RWPE2 (cell line): ENCODE data around the gene TNFSF8.

Experiments used
- ATAC-seq: fragments of 200-7000 bp; cut with Tn5 transposase; 3 replicates; pipeline ENCODE4 v1.9.1; 2021; ENCODE audit warnings: low read depth
- DNase-seq: peaks from one replicate; pipeline ENCODE4 v3.0.0-alpha.2; 2020; ENCODE audit warnings: low spot score
- H3K27ac ChIP-seq: fragments of 450-650 bp; 2 replicates; pipeline ENCODE4 v1.5.1; 2017; ENCODE audit warnings: mild to moderate bottlenecking; ENCODE audit not compliant: poor library complexity, severe bottlenecking
- H3K27me3 ChIP-seq: fragments of 250-450 bp; sonication (Bioruptor Pico); 2 replicates; pipeline ENCODE4 v1.5.1; 2021; ENCODE audit warnings: mild to moderate bottlenecking, moderate library complexity; ENCODE audit not compliant: insufficient read depth, poor library complexity, severe bottlenecking
- H3K36me3 ChIP-seq: fragments of 250-450 bp; sonication (Bioruptor Pico); 2 replicates; pipeline ENCODE4 v1.5.1; 2020; ENCODE audit warnings: low read depth, mild to moderate bottlenecking, moderate library complexity
- H3K4me1 ChIP-seq: fragments of 250-450 bp; sonication (Bioruptor Pico); 2 replicates; pipeline ENCODE4 v1.5.1; 2021; ENCODE audit warnings: mild to moderate bottlenecking, moderate library complexity; ENCODE audit not compliant: insufficient read depth, poor library complexity, severe bottlenecking
- H3K4me3 ChIP-seq: fragments of 250-450 bp; sonication (Bioruptor Pico); 2 replicates; pipeline ENCODE4 v1.5.1; 2021; ENCODE audit warnings: mild to moderate bottlenecking, moderate library complexity; ENCODE audit not compliant: severe bottlenecking
- H3K9me3 ChIP-seq: fragments of 250-450 bp; sonication (Bioruptor Pico); 2 replicates; pipeline ENCODE4 v1.5.1; 2021; ENCODE audit warnings: mild to moderate bottlenecking, moderate library complexity; ENCODE audit not compliant: severe bottlenecking
- CTCF ChIP-seq: fragments of 450-650 bp; IDR thresholded peaks from one replicate; pipeline ENCODE4 v1.5.1; 2017; ENCODE audit warnings: mild to moderate bottlenecking, moderate library complexity; ENCODE audit not compliant: poor library complexity, severe bottlenecking

TNFSF8 gene

GRCh38 chr9:114888607-114889006 is 41.8 kb downstream of the TNFSF8 start:
- no peaks in the 10 kb centered on the region for H3K36me3 ChIP-seq
- no peak for TF ChIP-seq CTCF
- peaks cover 21% of the 10 kb centered on the region for H3K4me1 ChIP-seq
- H3K27ac ChIP-seq = no peak overlapping the region
- DNase-seq = no peak
- ATAC-seq = no peak
- H3K9me3 ChIP-seq = no peaks in the 10 kb centered on the region
- H3K4me3 ChIP-seq = no peak overlapping the region
- no peaks in the 10 kb centered on the region for H3K27me3 ChIP-seq

- Histone ChIP-seq H3K9me3 (no peaks in the 10 kb centered on the region), H3K4me1 (peaks cover 15% of the 10 kb centered on the region), H3K27ac (no peak overlapping the region), H3K27me3 (no peaks in the 10 kb centered on the region), H3K4me3 (no peak overlapping the region), H3K36me3 (no peaks in the 10 kb centered on the region)
- TF ChIP-seq CTCF = no peak
- no peak for ATAC-seq
- DNase-seq = no peak
These were observed 42.4 kb downstream of the TNFSF8 start for GRCh38 chr9:114887963-114888362.

DNA sequence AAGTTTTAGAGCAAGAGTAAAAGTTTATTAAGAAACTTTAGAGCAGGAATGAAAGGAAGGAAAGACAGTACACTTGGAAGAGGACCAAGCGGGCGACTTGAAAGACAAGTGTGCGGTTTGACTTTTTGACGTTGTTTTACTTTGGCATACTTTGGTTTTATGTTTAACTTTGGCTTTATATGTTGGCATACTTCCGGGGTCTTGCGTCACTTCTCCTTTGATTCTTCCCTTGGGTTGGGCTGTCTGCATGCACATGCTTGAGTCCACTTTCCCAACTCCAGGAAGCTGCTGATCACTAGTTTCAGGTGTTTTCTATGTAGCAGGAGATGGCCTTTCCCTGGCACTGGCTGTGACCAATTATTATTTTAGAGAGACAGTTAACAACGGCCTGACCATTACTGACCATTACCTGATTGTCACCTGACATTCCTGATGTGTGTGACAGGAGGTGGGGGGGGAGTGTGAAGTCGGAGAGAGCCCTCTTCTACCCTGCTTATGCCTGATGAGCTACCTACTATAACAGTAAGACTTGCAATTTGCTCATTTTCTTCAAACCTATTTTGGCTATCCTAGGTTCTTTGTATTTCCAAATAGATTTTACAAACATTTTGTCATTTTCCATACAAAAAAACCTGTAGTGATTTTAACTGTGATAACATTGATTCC is 45.5 kb downstream of the TNFSF8 start:
- DNase-seq (no peak), ATAC-seq (peak; percentile 89)
- Histone ChIP-seq H3K4me1 (peaks cover 15% of the 10 kb centered on the region), H3K36me3 (no peaks in the 10 kb centered on the region), H3K27ac (peak overlapping the region; percentile 34), H3K27me3 (no peaks in the 10 kb centered on the region), H3K9me3 (no peaks in the 10 kb centered on the region), H3K4me3 (no peak overlapping the region)
- no peak for TF ChIP-seq CTCF

DNA sequence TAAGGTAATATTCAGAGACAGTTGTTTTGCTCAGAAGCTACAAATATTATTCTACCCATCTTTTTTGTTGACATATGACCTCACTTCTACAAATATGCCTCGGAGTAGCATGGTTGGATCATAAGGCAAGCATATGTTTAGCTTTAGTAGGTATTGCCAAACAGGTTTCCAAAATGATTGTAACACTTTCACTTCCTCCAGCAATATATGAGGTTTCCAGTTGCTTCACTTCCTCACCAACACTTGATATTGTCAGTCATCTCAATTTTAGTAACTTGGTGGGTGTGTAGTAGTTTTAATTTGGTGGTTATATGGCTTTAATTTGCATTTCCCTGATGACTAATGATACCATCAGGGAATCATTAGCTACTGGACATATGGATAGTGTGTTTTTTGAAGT is 46.7 kb downstream of the TNFSF8 start:
- Histone ChIP-seq H3K9me3 (no peaks in the 10 kb centered on the region), H3K27me3 (no peaks in the 10 kb centered on the region), H3K36me3 (no peaks in the 10 kb centered on the region), H3K4me3 (no peak overlapping the region), H3K27ac (no peak overlapping the region), H3K4me1 (peaks cover 15% of the 10 kb centered on the region)
- no peak for TF ChIP-seq CTCF
- no peak; the same call in 2 of the 3 replicates for ATAC-seq
- no peak for DNase-seq

GRCh38 chr9:114880291-114880745 is 50.1 kb downstream of the TNFSF8 start:
- no peak for TF ChIP-seq CTCF

More at GRCh38 chr9:114880291-114880745, 50.1 kb downstream of the TNFSF8 start:
- Histone ChIP-seq H3K36me3 (no peaks in the 10 kb centered on the region), H3K9me3 (peaks cover 3% of the 10 kb centered on the region), H3K27me3 (no peaks in the 10 kb centered on the region), H3K4me3 (no peak overlapping the region), H3K27ac (no peak overlapping the region), H3K4me1 (peaks cover 14% of the 10 kb centered on the region)
- no peak for ATAC-seq
- DNase-seq = no peak
